NT2/D1 (cell line): ENCODE measurements around the gene KCNQ1.

Source experiments
- DNase-seq: peaks from one replicate; pipeline ENCODE4 v3.0.0-alpha.2; 2011; ENCODE audit warnings: low read depth, low spot score
- H3K27me3 ChIP-seq: 2 replicates; pipeline ENCODE4 v1.6.0; 2011; ENCODE audit warnings: mild to moderate bottlenecking; ENCODE audit not compliant: insufficient read length, insufficient read depth
- H3K36me3 ChIP-seq: 2 replicates; pipeline ENCODE4 v1.6.1; 2011; ENCODE audit warnings: mild to moderate bottlenecking, low read length, mixed read lengths; ENCODE audit not compliant: insufficient read depth, insufficient read length
- H3K4me1 ChIP-seq: 2 replicates; pipeline ENCODE4 v1.5.1; 2011; ENCODE audit not compliant: insufficient read depth, insufficient read length
- H3K4me3 ChIP-seq: 2 replicates; pipeline ENCODE4 v1.5.1; 2011; ENCODE audit warnings: low read depth; ENCODE audit not compliant: insufficient read length
- H3K9ac ChIP-seq: 2 replicates; pipeline ENCODE4 v1.6.0; 2011; ENCODE audit warnings: low read depth; ENCODE audit not compliant: insufficient read length
- H3K9me3 ChIP-seq: 2 replicates; pipeline ENCODE4 v1.5.1; 2011; ENCODE audit warnings: mild to moderate bottlenecking, low read length; ENCODE audit not compliant: insufficient read depth
- SUZ12 ChIP-seq: IDR thresholded peaks from 2 replicates; pipeline ENCODE4 v1.6.1; 2011; ENCODE audit not compliant: insufficient read length, insufficient read depth; ENCODE audit errors: extremely low read depth
- YY1 ChIP-seq: IDR thresholded peaks from 2 replicates; pipeline ENCODE4 v1.6.1; 2011; ENCODE audit not compliant: insufficient read length, insufficient read depth
- ZNF274 ChIP-seq: IDR thresholded peaks from 2 replicates; pipeline ENCODE4 v1.6.1; 2011; ENCODE audit warnings: mild to moderate bottlenecking, low read depth, low read length

KCNQ1 gene

DNA sequence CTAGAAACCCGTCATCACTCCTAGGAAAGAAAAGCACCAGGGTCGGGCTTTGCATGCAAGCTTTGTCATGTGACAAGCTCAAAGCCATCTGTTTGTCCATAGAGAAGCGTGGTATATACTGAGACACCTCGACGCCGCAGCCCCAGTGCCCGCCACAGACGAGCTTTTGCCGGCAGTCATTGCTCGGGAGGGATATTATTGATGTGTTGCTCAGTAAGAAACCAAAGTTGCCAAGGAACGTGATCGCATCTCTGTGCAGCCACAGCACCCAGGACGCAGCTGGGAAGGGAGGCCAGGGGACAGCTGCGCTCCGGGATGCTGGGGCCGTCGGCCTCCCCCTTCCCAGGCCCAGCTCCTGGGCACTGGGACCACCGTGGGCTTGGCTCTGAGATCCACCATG lies 344.5 kb downstream of the KCNQ1 start:
- TF ChIP-seq YY1 (no peak), ZNF274 (no peak)
- Histone ChIP-seq H3K4me3 (no peak overlapping the region), H3K9me3 (peaks cover 24% of the 10 kb centered on the region), H3K9ac (no peak overlapping the region), H3K36me3 (no peaks in the 10 kb centered on the region), H3K4me1 (peaks cover 18% of the 10 kb centered on the region), H3K27me3 (peaks cover 34% of the 10 kb centered on the region)
- no peak for DNase-seq

DNA sequence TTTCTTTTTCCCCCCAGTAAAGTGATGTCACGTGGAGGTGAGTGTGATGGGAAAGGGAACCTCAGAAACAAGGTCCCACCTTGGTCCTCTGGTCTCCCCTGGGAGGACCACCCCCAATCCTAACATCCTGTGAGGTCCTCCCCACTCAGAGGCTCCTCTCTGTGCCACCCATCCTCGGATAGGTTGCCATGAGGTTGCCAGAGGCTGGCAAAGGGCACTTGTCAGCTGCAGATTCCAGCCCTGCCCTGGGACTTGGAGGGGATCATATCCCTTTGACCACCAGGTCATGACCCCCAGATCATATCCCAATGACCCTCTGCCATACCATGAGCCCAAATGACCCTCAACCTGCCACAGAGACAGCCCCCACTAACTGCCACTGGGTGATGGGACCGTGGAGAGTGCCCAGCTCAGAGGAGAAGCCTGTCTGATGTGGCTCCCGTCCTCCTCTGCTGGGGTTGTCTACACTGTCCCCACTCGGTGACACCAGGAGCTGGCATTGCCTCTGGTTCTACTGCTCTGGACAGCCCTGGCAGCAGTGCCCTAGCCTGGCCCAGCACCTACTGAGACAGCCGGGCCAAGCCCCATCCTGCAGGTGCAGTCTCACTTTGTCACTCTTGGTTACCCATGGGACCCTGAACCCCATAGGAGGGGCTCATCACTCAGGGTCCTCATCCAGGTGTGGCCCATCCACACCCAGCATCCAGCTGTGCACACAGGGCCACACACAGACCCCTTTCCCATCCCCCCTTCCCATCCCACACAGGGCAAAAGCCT lies 345.2 kb downstream of the KCNQ1 start:
- peaks cover 38% of the 10 kb centered on the region for H3K27me3 ChIP-seq
- no peak overlapping the region for H3K4me3 ChIP-seq
- H3K36me3 ChIP-seq: no peaks in the 10 kb centered on the region
- H3K9me3 ChIP-seq: peaks cover 24% of the 10 kb centered on the region
- TF ChIP-seq ZNF274 (no peak), YY1 (no peak), SUZ12 (no peak)
- no peak overlapping the region for H3K9ac ChIP-seq
- no peak for DNase-seq
- H3K4me1 ChIP-seq: peaks cover 18% of the 10 kb centered on the region

GRCh38 chr11:2790568-2790921 lies 345.7 kb downstream of the KCNQ1 start:
- TF ChIP-seq SUZ12 (no peak), ZNF274 (no peak)
- Histone ChIP-seq H3K27me3 (peaks cover 38% of the 10 kb centered on the region), H3K9me3 (peaks cover 18% of the 10 kb centered on the region), H3K36me3 (no peaks in the 10 kb centered on the region), H3K9ac (peak overlapping the region; percentile 42), H3K4me1 (peaks cover 18% of the 10 kb centered on the region), H3K4me3 (no peak overlapping the region)
- DNase-seq: no peak

GRCh38 chr11:2791139-2791520 lies 346.3 kb downstream of the KCNQ1 start:
- H3K27me3 ChIP-seq: peaks cover 38% of the 10 kb centered on the region
- no peak overlapping the region for H3K9ac ChIP-seq
- peaks cover 12% of the 10 kb centered on the region for H3K9me3 ChIP-seq
- H3K36me3 ChIP-seq: no peaks in the 10 kb centered on the region
- TF ChIP-seq SUZ12: no peak
- TF ChIP-seq YY1: no peak
- no peak for TF ChIP-seq ZNF274
- no peak for DNase-seq
- no peak overlapping the region for H3K4me3 ChIP-seq
- H3K4me1 ChIP-seq: peaks cover 18% of the 10 kb centered on the region

DNA sequence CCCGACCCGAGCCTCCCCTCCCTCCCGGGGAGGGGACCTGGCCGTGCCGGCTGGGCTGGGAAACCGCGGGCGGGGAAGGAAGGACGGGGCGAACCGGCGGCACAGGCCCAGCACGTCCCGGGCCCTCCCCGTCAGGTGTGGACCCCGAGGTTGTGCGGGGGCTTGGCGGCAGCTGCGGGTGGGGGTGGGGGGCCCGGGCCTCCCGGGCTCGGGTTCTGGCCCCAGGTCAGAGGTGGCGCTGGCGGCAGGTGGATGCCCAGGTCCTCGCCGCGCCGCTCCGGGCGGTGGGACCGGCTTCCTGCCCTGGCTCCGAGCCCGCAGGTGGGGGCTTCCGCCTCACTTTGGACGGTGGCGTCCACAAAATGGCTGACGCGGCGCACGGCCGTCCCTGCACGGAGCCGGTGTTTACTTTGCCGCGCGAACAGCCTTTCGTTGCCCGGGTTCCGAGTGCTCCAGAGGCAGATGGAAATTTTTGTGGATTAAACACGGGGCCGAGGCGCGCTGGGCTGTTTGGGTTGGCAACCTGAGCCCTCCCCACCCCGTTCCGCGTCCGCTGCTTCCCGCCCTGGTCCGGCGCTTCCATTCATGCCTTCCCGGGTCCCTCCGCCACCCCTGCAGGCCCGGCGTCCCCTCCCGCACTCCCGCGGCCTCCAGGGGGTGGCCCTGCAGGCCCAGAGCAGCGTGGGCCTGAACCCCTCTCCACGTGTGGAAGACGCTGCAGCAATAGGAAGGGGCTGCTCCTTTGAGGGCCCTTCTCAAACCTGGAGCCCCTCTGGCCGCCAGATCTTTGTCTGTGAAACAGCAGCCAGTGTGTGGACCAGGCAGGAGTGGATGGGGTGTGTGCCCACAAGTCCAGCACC lies 346.9 kb downstream of the KCNQ1 start:
- no peak for TF ChIP-seq ZNF274
- TF ChIP-seq SUZ12: no peak
- TF ChIP-seq YY1: peak; percentile 27
- peak overlapping the region; percentile 35 for H3K4me3 ChIP-seq
- H3K4me1 ChIP-seq: peaks cover 18% of the 10 kb centered on the region
- peak overlapping the region; percentile 29 for H3K9ac ChIP-seq
- H3K27me3 ChIP-seq: peaks cover 38% of the 10 kb centered on the region
- no peaks in the 10 kb centered on the region for H3K36me3 ChIP-seq
- no peak for DNase-seq
- peaks cover 6% of the 10 kb centered on the region; the same call in 1 of the 2 replicates for H3K9me3 ChIP-seq

- Histone ChIP-seq H3K36me3 (no peaks in the 10 kb centered on the region), H3K4me3 (peak overlapping the region; percentile 35), H3K9ac (peak overlapping the region; percentile 29), H3K27me3 (peaks cover 42% of the 10 kb centered on the region), H3K9me3 (no peaks in the 10 kb centered on the region), H3K4me1 (peaks cover 18% of the 10 kb centered on the region)
- TF ChIP-seq SUZ12: no peak
- TF ChIP-seq YY1: no peak
- TF ChIP-seq ZNF274: no peak
- no peak for DNase-seq
Measured at GRCh38 chr11:2792381-2793250, 347.8 kb downstream of the KCNQ1 start.

DNA sequence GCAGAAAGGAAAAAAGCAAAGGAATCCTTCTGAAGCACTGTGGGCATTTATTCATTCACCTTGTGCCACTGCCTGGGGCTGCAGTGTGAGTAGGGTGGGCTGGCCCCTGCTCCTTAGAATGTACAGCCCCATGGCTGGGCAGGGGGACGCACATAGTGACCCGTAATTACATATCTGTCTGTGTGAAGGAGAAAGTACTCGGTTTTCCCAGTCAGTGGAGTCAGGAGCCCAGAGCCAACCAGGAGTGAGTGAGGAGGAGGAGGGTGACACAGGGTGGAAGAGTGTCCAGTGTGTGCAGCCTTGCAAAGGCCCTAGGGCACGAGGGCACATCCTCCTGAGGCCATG lies 348.9 kb downstream of the KCNQ1 start:
- no peak for DNase-seq
- Histone ChIP-seq H3K4me1 (peaks cover 11% of the 10 kb centered on the region), H3K4me3 (no peak overlapping the region), H3K9me3 (no peaks in the 10 kb centered on the region), H3K9ac (no peak overlapping the region), H3K27me3 (peaks cover 43% of the 10 kb centered on the region), H3K36me3 (no peaks in the 10 kb centered on the region)
- TF ChIP-seq ZNF274 (no peak), YY1 (no peak)
